DOHH2 (cell line): ENCODE results near the gene APAF1.

ENCODE experiments used
- CTCF ChIP-seq: fragments of 200-600 bp; sonication (generic); IDR thresholded peaks from one replicate; pipeline ENCODE4 v1.5.1; 2014; ENCODE audit warnings: antibody characterized with exemption, mild to moderate bottlenecking, low read depth, low read length; ENCODE audit not compliant: poor library complexity, severe bottlenecking
- EZH2phosphoT487 ChIP-seq: fragments of 200-600 bp; sonication (generic); IDR thresholded peaks from 2 replicates; pipeline ENCODE4 v1.6.1; 2017; ENCODE audit warnings: borderline replicate concordance, mild to moderate bottlenecking, antibody characterized with exemption, low read length, moderate library complexity, mixed read lengths

DNA sequence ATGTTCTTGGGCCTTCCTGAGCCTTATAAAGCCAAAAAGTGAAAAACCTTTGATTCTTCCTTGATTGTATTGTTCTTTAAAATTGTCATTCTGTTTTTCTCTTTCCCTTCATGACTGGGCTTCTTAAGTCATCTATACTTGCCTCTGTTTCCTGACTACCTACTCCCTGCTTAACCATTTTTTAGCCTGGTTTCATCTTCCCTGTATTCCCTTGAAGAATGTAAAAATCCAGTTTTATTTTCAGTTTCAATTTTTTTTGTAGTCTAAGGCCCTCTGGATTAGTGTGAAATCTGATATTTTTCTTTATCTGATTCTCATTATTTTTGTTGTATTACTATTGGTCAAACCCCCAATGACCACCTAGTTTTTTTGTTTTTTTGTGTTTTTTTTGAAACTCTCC is 46.3 kb downstream of the APAF1 start:
- TF ChIP-seq CTCF, result no peak
- no peak for TF ChIP-seq EZH2phosphoT487
